ENCODE results near the gene DYNC1LI1.
A peak's percentile ranks its signal among the peaks of the same experiment; 100 is the strongest.

Gene DYNC1LI1

DNA sequence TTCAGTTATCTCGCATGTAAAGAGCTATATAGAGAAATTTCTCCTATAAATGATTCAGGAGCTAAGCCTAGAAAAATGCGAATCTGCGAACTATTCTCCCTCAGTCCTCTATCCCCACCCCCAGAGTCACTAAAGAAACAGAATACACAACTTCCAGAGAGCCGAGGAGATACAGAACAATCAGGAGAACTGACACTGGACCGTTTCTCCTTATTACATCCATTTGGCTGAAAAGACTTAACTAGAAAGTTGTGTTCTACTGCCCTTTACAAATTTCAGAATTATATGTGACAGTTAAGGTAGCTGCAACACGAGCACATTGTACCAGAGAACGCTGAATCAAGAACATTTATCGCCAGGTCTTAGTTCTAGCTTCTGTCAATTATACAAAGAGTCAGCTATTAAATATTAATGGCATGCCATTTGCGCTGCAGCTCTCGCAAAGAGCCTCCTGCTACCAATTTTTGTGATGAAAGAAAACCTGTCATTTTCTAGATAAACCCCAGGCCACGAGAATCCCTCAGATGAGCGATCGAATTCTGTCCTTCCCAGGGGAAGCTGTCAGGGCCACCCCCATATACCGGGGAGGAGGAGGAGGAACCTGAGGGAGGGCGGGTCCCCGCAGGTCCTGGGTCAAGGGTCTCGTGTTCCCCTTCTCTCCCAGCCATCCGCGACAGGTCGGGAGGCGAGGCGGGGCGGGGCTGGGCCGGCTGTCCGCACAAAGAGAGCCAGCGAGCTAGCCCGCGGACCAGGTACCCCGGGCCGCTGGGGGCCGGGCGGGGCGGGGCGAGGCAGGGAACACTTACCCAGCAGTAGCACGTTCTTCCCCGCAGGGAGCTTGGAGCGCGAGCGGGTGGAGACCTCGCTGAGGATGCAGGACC is 878 bp downstream of the DYNC1LI1 start:
- Histone ChIP-seq H2BK5ac (ENCODE audit: low read depth, low read length, poor library complexity) (peak overlapping the region; percentile 78), H3K4me3 (ENCODE audit: low read depth, low read length) (peak overlapping the region; percentile 95), H4K12ac (ENCODE audit: low read depth, low read length) (peak overlapping the region; percentile 69), H3K9ac (ENCODE audit: low read length) (peak overlapping the region; percentile 96), H3K4me1 (ENCODE audit: control insufficient read depth in 1 of 2, insufficient read depth in 2 of 2, low read length in 2 of 2) (no peaks in the 10 kb centered on the region), H3K23ac (ENCODE audit: low read length) (no peak overlapping the region), H3K79me1 (ENCODE audit: low read length) (peaks cover 11% of the 10 kb centered on the region), H3K27me3 (ENCODE audit: insufficient read depth, low read length) (no peaks in the 10 kb centered on the region), H3K14ac (ENCODE audit: low read length) (peak overlapping the region; percentile 83), H3K36me3 (ENCODE audit: control insufficient read depth in 1 of 2, insufficient read depth in 2 of 2, low read length in 2 of 2) (peaks cover 4 to 7% of the 10 kb centered on the region in 2 experiments), H2BK120ac (ENCODE audit: insufficient read depth, low read length, poor library complexity) (peak overlapping the region; percentile 78), H4K91ac (ENCODE audit: low read depth, low read length) (peak overlapping the region; percentile 95), H2BK12ac (ENCODE audit: low read length) (no peak overlapping the region), H2AK5ac (ENCODE audit: low read length) (no peak overlapping the region), H4K8ac (ENCODE audit: low read depth, low read length) (peak overlapping the region; percentile 92), H3K4ac (ENCODE audit: low read depth, low read length) (peak overlapping the region; percentile 81), H3K27ac (ENCODE audit: low read depth, low read length) (peak overlapping the region; percentile 84), H3K9me3 (ENCODE audit: insufficient read depth, low read depth, low read length) (no peaks in the 10 kb centered on the region), H3K4me2 (ENCODE audit: low read length) (peak overlapping the region; percentile 68), H3K18ac (ENCODE audit: low read length) (peak overlapping the region; percentile 66), H3K79me2 (ENCODE audit: control insufficient read depth, insufficient read depth, low read length, poor library complexity) (peaks cover 12% of the 10 kb centered on the region), H2AFZ (ENCODE audit: insufficient read depth, low read length, poor library complexity) (peak overlapping the region; percentile 83)
- DNase-seq, result peak; percentile 77 to 83
- no CpG with 5 or more reads among the region's 40 CpGs for WGBS (ENCODE audit: extremely low coverage, insufficient coverage, insufficient read length)

DNA sequence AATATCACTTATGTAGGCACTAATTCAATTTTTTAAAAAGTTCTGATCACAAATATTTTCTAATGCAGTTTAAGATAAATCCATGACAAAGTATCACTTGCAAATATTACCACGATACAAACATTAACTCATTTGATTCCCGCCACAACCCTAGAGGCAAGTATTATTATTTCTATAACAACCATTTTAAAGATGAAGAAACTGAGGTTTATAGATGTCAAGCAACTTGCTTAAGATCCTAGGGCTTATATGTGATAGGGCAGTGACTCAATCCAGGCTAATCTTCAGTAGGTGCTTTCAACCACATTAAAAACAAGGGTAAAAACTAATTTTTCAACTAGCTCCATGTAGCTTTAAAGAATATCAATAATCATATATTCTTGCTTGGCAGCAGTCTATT is 1.7 kb downstream of the DYNC1LI1 start:
- Histone ChIP-seq H3K27ac (ENCODE audit: low read depth, low read length) (no peak overlapping the region), H2BK120ac (ENCODE audit: insufficient read depth, low read length, poor library complexity) (no peak overlapping the region), H4K8ac (ENCODE audit: low read depth, low read length) (no peak overlapping the region), H3K36me3 (ENCODE audit: control insufficient read depth in 1 of 2, insufficient read depth in 2 of 2, low read length in 2 of 2) (peaks cover 4 to 7% of the 10 kb centered on the region in 2 experiments), H3K4me1 (ENCODE audit: control insufficient read depth in 1 of 2, insufficient read depth in 2 of 2, low read length in 2 of 2) (no peaks in the 10 kb centered on the region), H3K9me3 (ENCODE audit: insufficient read depth, low read depth, low read length) (no peaks in the 10 kb centered on the region), H3K4me3 (ENCODE audit: low read depth, low read length) (no peak overlapping the region), H3K79me2 (ENCODE audit: control insufficient read depth, insufficient read depth, low read length, poor library complexity) (peaks cover 12% of the 10 kb centered on the region), H2AFZ (ENCODE audit: insufficient read depth, low read length, poor library complexity) (no peak overlapping the region), H2BK5ac (ENCODE audit: low read depth, low read length, poor library complexity) (no peak overlapping the region), H3K79me1 (ENCODE audit: low read length) (peaks cover 11% of the 10 kb centered on the region), H3K4ac (ENCODE audit: low read depth, low read length) (no peak overlapping the region), H3K23ac (ENCODE audit: low read length) (no peak overlapping the region), H3K27me3 (ENCODE audit: insufficient read depth, low read length) (no peaks in the 10 kb centered on the region), H2AK5ac (ENCODE audit: low read length) (no peak overlapping the region), H3K14ac (ENCODE audit: low read length) (no peak overlapping the region), H4K91ac (ENCODE audit: low read depth, low read length) (no peak overlapping the region), H3K9ac (ENCODE audit: low read length) (no peak overlapping the region), H3K18ac (ENCODE audit: low read length) (no peak overlapping the region), H2BK12ac (ENCODE audit: low read length) (no peak overlapping the region), H4K12ac (ENCODE audit: low read depth, low read length) (no peak overlapping the region), H3K4me2 (ENCODE audit: low read length) (no peak overlapping the region)
- no peak for DNase-seq
- no CpG with 5 or more reads among the region's 2 CpGs for WGBS (ENCODE audit: extremely low coverage, insufficient coverage, insufficient read length)

DNA sequence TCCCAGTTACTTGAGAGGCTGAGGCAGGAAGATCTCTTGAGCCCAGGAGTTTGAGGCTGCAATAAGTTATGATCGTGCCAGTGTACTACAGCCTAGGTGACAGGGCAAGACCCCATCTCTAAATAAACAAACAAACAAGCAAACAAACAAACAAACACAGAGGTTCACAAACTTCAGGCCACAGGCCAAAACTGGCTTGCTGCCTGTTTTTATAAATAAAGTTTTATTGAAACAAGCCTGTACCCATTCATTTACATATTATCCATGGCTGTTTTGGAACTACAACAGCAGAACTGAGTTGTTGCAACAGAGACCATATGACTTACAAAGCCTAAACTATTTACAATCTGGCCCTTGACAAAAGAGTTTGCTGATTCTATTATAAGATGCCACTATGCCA is 6.5 kb downstream of the DYNC1LI1 start:
- Histone ChIP-seq H3K27ac (ENCODE audit: low read depth, low read length) (no peak overlapping the region), H2AFZ (ENCODE audit: insufficient read depth, low read length, poor library complexity) (no peak overlapping the region), H3K9ac (ENCODE audit: low read length) (no peak overlapping the region), H3K4me1 (ENCODE audit: control insufficient read depth in 1 of 2, insufficient read depth in 2 of 2, low read length in 2 of 2) (no peaks in the 10 kb centered on the region), H3K79me2 (ENCODE audit: control insufficient read depth, insufficient read depth, low read length, poor library complexity) (peaks cover 2% of the 10 kb centered on the region), H3K79me1 (ENCODE audit: low read length) (no peaks in the 10 kb centered on the region), H3K4me2 (ENCODE audit: low read length) (no peak overlapping the region), H4K12ac (ENCODE audit: low read depth, low read length) (no peak overlapping the region), H3K27me3 (ENCODE audit: insufficient read depth, low read length) (no peaks in the 10 kb centered on the region), H3K18ac (ENCODE audit: low read length) (no peak overlapping the region), H2BK120ac (ENCODE audit: insufficient read depth, low read length, poor library complexity) (no peak overlapping the region), H4K8ac (ENCODE audit: low read depth, low read length) (no peak overlapping the region), H3K14ac (ENCODE audit: low read length) (no peak overlapping the region), H3K23ac (ENCODE audit: low read length) (no peak overlapping the region), H3K4ac (ENCODE audit: low read depth, low read length) (peak overlapping the region; percentile 62), H3K36me3 (ENCODE audit: control insufficient read depth in 1 of 2, insufficient read depth in 2 of 2, low read length in 2 of 2) (peaks cover 4 to 12% of the 10 kb centered on the region in 2 experiments), H2BK5ac (ENCODE audit: low read depth, low read length, poor library complexity) (no peak overlapping the region), H3K9me3 (ENCODE audit: insufficient read depth, low read depth, low read length) (no peaks in the 10 kb centered on the region), H2BK12ac (ENCODE audit: low read length) (no peak overlapping the region), H2AK5ac (ENCODE audit: low read length) (no peak overlapping the region), H4K91ac (ENCODE audit: low read depth, low read length) (no peak overlapping the region), H3K4me3 (ENCODE audit: low read depth, low read length) (no peak overlapping the region)
- no CpG with 5 or more reads among the region's 1 CpG for WGBS (ENCODE audit: extremely low coverage, insufficient coverage, insufficient read length)
- no peak for DNase-seq

- H3K27ac ChIP-seq (ENCODE audit: low read depth, low read length), result no peak overlapping the region
- no peak overlapping the region for H3K23ac ChIP-seq (ENCODE audit: low read length)
- no peak overlapping the region for H3K14ac ChIP-seq (ENCODE audit: low read length)
- no peaks in the 10 kb centered on the region for H3K79me1 ChIP-seq (ENCODE audit: low read length)
- no peak overlapping the region for H4K91ac ChIP-seq (ENCODE audit: low read depth, low read length)
- no peak for DNase-seq
- H2BK5ac ChIP-seq (ENCODE audit: low read depth, low read length, poor library complexity), result no peak overlapping the region
- H3K4me2 ChIP-seq (ENCODE audit: low read length), result no peak overlapping the region
- no peak overlapping the region for H2AK5ac ChIP-seq (ENCODE audit: low read length)
- H3K9ac ChIP-seq (ENCODE audit: low read length), result no peak overlapping the region
- H3K27me3 ChIP-seq (ENCODE audit: insufficient read depth, low read length), result no peaks in the 10 kb centered on the region
- no peak overlapping the region for H4K8ac ChIP-seq (ENCODE audit: low read depth, low read length)
- H3K4ac ChIP-seq (ENCODE audit: low read depth, low read length), result no peak overlapping the region
- H2BK120ac ChIP-seq (ENCODE audit: insufficient read depth, low read length, poor library complexity), result no peak overlapping the region
- no peaks in the 10 kb centered on the region for H3K9me3 ChIP-seq (ENCODE audit: insufficient read depth, low read depth, low read length)
- H3K4me3 ChIP-seq (ENCODE audit: low read depth, low read length), result no peak overlapping the region
- H3K79me2 ChIP-seq (ENCODE audit: control insufficient read depth, insufficient read depth, low read length, poor library complexity), result peaks cover 2% of the 10 kb centered on the region
- peaks cover 4 to 12% of the 10 kb centered on the region in 2 experiments for H3K36me3 ChIP-seq (ENCODE audit: control insufficient read depth in 1 of 2, insufficient read depth in 2 of 2, low read length in 2 of 2)
- no peak overlapping the region for H4K12ac ChIP-seq (ENCODE audit: low read depth, low read length)
- no peaks in the 10 kb centered on the region for H3K4me1 ChIP-seq (ENCODE audit: control insufficient read depth in 1 of 2, insufficient read depth in 2 of 2, low read length in 2 of 2)
- WGBS (ENCODE audit: extremely low coverage, insufficient coverage, insufficient read length), result no CpG with 5 or more reads among the region's 7 CpGs
- H2BK12ac ChIP-seq (ENCODE audit: low read length), result no peak overlapping the region
- no peak overlapping the region for H2AFZ ChIP-seq (ENCODE audit: insufficient read depth, low read length, poor library complexity)
- no peak overlapping the region for H3K18ac ChIP-seq (ENCODE audit: low read length)
Observed at GRCh38 chr3:32562640-32563039, 8.0 kb downstream of the DYNC1LI1 start.

All from trophoblast cell (in vitro differentiated cells and primary cell).